Measurements from ENCODE around the gene RCCD1. TPM values are rescaled to one million over a fixed set of nuclear protein-coding genes. Genes with fewer than 3 reads are reported as not detected.

The RCCD1 gene
- total and polyA plus RNA-seq, 2 of the 8 experiments (the other 6 are each of a cell fraction or from before 2014, with no cell fraction given) = 9.9 to 18.8 TPM

GRCh38 chr15:90931828-90932659 lies 22.6 kb upstream of the RCCD1 start, which contains the start of gene HDDC3:
HDDC3 (minus strand) TSS chr15:90932549; CDS start chr15:90932540, 9 bp downstream.
- DNase-seq (ENCODE audit: low read depth in 1 of 2, low spot score in 2 of 2) (peak in 1 of 2 experiments; percentile 99), FAIRE-seq (no peak)
- Histone ChIP-seq H2BK20ac (ENCODE audit: low read length) (no peak within 1 kb of the TSS), H3K14ac (ENCODE audit: insufficient read length) (no peak within 1 kb of the TSS), H4K91ac (replicated peaks; ENCODE audit: insufficient read length, low read length) (peak within 1 kb of the TSS; percentile 8), H3K56ac (replicated peaks; ENCODE audit: insufficient read length, low read depth, low read length) (no peak within 1 kb of the TSS), H4K8ac (ENCODE audit: extremely low read depth, insufficient read depth, low read length) (peak within 1 kb of the TSS; percentile 86), H2BK12ac (ENCODE audit: low read depth, low read length) (peak within 1 kb of the TSS; percentile 27; the same call in 1 of the 2 replicates), H3K23ac (ENCODE audit: insufficient read length) (no peak within 1 kb of the TSS), H3K4ac (replicated peaks; ENCODE audit: insufficient read length, low read depth, low read length) (peak within 1 kb of the TSS; percentile 25), H2AK5ac (ENCODE audit: low read depth, low read length) (no peak within 1 kb of the TSS), H2BK120ac (replicated peaks; ENCODE audit: low read depth, low read length) (no peak within 1 kb of the TSS), H3K4me1 (replicated peaks in 1 of 4; ENCODE audit: control insufficient read depth in 3 of 4, insufficient read depth in 4 of 4, low read length in 3 of 4) (peaks cover 0 to 13% (median 7%) of the 10 kb centered on the region in 4 experiments; a peak in 6 of 7 replicates), H2BK5ac (ENCODE audit: low read depth, low read length) (peak within 1 kb of the TSS; percentile 83; the same call in 1 of the 2 replicates), H3K23me2 (ENCODE audit: low read depth, low read length) (peaks cover 11% of the 10 kb centered on the region; the same call in 1 of the 2 replicates), H3K27me3 (replicated peaks in 1 of 4; ENCODE audit: control insufficient read depth in 3 of 4, extremely low read depth in 1 of 4, insufficient read depth in 3 of 4, low read length in 3 of 4) (0 out of 7 replicates have a peak, but pooled peaks cover 0 to 4% (median 0%) of the 10 kb centered on the region in 4 experiments), H3K79me1 (ENCODE audit: low read depth, low read length) (no peaks in the 10 kb centered on the region; the same call in 1 of the 2 replicates), H4K5ac (ENCODE audit: insufficient read length, low read depth, low read length) (peak within 1 kb of the TSS; percentile 62), H3K9me3 (ENCODE audit: insufficient read depth in 2 of 2, low read depth in 1 of 2, low read length in 1 of 2) (no peaks in the 10 kb centered on the region), H3K4me2 (ENCODE audit: insufficient read depth in 1 of 2, low read depth in 2 of 2, low read length in 2 of 2) (peak within 1 kb of the TSS; percentile 47 to 93), H3K27ac (ENCODE audit: low read depth, low read length) (peak within 1 kb of the TSS; percentile 39; the same call in 1 of the 2 replicates), H4K20me1 (replicated peaks in 1 of 2; ENCODE audit: control insufficient read depth in 1 of 2, insufficient read depth in 2 of 2, low read length in 2 of 2) (peaks cover 0 to 1% of the 10 kb centered on the region in 2 experiments), H2BK15ac (ENCODE audit: low read length) (peak within 1 kb of the TSS; percentile 54; the same call in 1 of the 2 replicates), H3K4me3 (ENCODE audit: extremely low read depth in 1 of 4, insufficient read depth in 2 of 4, low read depth in 3 of 4, low read length in 4 of 4) (peak within 1 kb of the TSS; percentile 58 to 83 (median 76)), H3K36me3 (ENCODE audit: control insufficient read depth in 2 of 4, insufficient read depth in 4 of 4, low read length in 3 of 4) (peaks cover 0 to 4% (median 1%) of the 10 kb centered on the region in 4 experiments; a peak in 1 of 8 replicates), H3K79me2 (ENCODE audit: control insufficient read depth in 1 of 2, insufficient read depth in 2 of 2, low read length in 2 of 2) (no peaks in the 10 kb centered on the region), H3K18ac (ENCODE audit: extremely low read depth, low read length) (peak within 1 kb of the TSS; percentile 84; the same call in 1 of the 2 replicates), H2AFZ (ENCODE audit: low read length) (peak within 1 kb of the TSS; percentile 100), H3K9ac (replicated peaks in 1 of 4; ENCODE audit: extremely low read depth in 1 of 4, low read depth in 3 of 4, low read length in 3 of 4) (peak within 1 kb of the TSS; percentile 25 to 62 (median 58))
- WGBS, 2 experiments (ENCODE audit: extremely low coverage in 1 of 2, insufficient coverage in 1 of 2, insufficient read length in 1 of 2, insufficient replicate concordance in 2 of 2, low coverage in 1 of 2, low lambda C conversion rate in 2 of 2, missing lambda C conversion rate in 1 of 2) = 3% methylated on average over 51 of the region's 52 CpGs; no CpG with 5 or more reads in 1 of the 2 experiments
- POLR2A ChIA-PET (ENCODE audit: partially characterized antibody) = interaction anchor here (0.6 to 5.0 kb wide), 10 partner anchors 10 to 262 kb away, joined by 3 to 24 read pairs (median 3); partner anchors contain the start of genes BLM, MAN2A2 and RCCD1
- CTCF ChIA-PET (ENCODE audit: partially characterized antibody) = interaction anchor here (0.5 to 20.7 kb wide), 59 partner anchors 10 to 921 kb away, joined by 3 to 306 read pairs (median 4); partner anchors contain the start of genes BLM, FES, FURIN and MAN2A2
- TF ChIP-seq BCL11A (IDR thresholded peaks at IDR 0.05; ENCODE audit: low read depth in 2 of 2, low read length in 2 of 2) (no peak), CTCF (IDR thresholded peaks at IDR 0.05; ENCODE audit: control extremely low read depth in 1 of 3, insufficient read depth in 1 of 3, low read depth in 1 of 3, low read length in 3 of 3) (peak; percentile 82 to 96 (median 93)), E2F6 (IDR thresholded peaks at IDR 0.05) (peak; percentile 37; the same call in 1 of the 2 replicates), TAF7 (optimal IDR thresholded peaks at IDR 0.05; ENCODE audit: borderline replicate concordance, low read depth, low read length) (peak; percentile 42), PHF8 (conservative IDR thresholded peaks at IDR 0.05; ENCODE audit: low read depth, low read length) (peak; percentile 82), SIRT6 (IDR thresholded peaks at IDR 0.05; ENCODE audit: low read length) (no peak)

Measured in H1 (cell line).